Breast epithelium (tissue), 4 donors: ENCODE measurements around the gene SNX20. TPM values are rescaled to one million over a fixed set of nuclear protein-coding genes. Genes with fewer than 3 reads are reported as not detected.

Experiments
- DNase-seq, 2 donors: peaks; one replicate each; pipeline ENCODE4 v3.0.0-alpha.2; 2019; ENCODE audit warnings: low spot score in 2 of 2
- H3K27ac ChIP-seq, 2 donors: fragments of 200-600 bp; sonication (generic) in 1 of 2; one replicate each; pipeline ENCODE4 v1.5.1; 2016 to 2019; ENCODE audit warnings: mild to moderate bottlenecking in 1 of 2
- H3K27me3 ChIP-seq, 2 donors: fragments of 200-600 bp; sonication (generic) in 1 of 2; one replicate each; pipeline versions ENCODE4 v1.5.1 to v1.6.0; 2017 to 2019; ENCODE audit warnings: control low read depth in 1 of 2, mild to moderate bottlenecking in 1 of 2
- H3K36me3 ChIP-seq: fragments of 200-600 bp; one replicate; pipeline ENCODE4 v1.5.1; 2019
- H3K4me1 ChIP-seq, 2 donors: fragments of 200-600 bp; sonication (generic); one replicate each; pipeline ENCODE4 v1.5.1; 2016 to 2019; ENCODE audit warnings: control low read depth in 1 of 2
- H3K4me3 ChIP-seq, 3 donors: fragments of 200-600 bp; sonication (generic); 1 replicate in 2 of 3; 2 replicates in 1 of 3; pipeline ENCODE4 v1.5.1; 2016 to 2019; ENCODE audit warnings: mild to moderate bottlenecking in 3 of 3, moderate library complexity in 2 of 3
- H3K9me3 ChIP-seq, 2 donors: fragments of 200-600 bp; sonication (generic) in 1 of 2; one replicate each; pipeline ENCODE4 v1.5.1; 2016 to 2019; ENCODE audit warnings: control low read depth in 1 of 2
- POLR2A ChIP-seq: fragments of 450-650 bp; IDR thresholded peaks from one replicate; pipeline ENCODE4 v1.6.1; 2016; ENCODE audit warnings: antibody characterized with exemption, mild to moderate bottlenecking, moderate library complexity
- POLR2AphosphoS5 ChIP-seq, 3 donors: sonication (generic); formaldehyde crosslinking; IDR thresholded peaks; one replicate each; pipeline ENCODE4 v1.6.1; 2017; ENCODE audit warnings: antibody characterized with exemption in 3 of 3
- intact Hi-C: fragments of 100-400 bp; cut with DNase I; formaldehyde crosslinking; loops from one replicate; pipeline ENCODE4 v1.15.1; 2023; ENCODE audit warnings: low total_unique reads
- total RNA-seq, 3 donors: library from RNA; depleted of rRNA; stranded (reverse); fragments of >200 nt; gene quantifications; one replicate each; pipeline ENCODE4 v1.1.0, GENCODE V29; 2016
- TF ChIP-seq, protein P1 (sequence below), 3 donors: fragments of 450-650 bp; IDR thresholded peaks; one replicate each; pipeline ENCODE4 v1.5.1; 2016 to 2017; ENCODE audit warnings: antibody characterized with exemption in 3 of 3, mild to moderate bottlenecking in 3 of 3, moderate library complexity in 3 of 3

The SNX20 gene
- total RNA-seq, 3 donors from 2014 or later: 1.3 to 2.9 (median 2.7) TPM

DNA sequence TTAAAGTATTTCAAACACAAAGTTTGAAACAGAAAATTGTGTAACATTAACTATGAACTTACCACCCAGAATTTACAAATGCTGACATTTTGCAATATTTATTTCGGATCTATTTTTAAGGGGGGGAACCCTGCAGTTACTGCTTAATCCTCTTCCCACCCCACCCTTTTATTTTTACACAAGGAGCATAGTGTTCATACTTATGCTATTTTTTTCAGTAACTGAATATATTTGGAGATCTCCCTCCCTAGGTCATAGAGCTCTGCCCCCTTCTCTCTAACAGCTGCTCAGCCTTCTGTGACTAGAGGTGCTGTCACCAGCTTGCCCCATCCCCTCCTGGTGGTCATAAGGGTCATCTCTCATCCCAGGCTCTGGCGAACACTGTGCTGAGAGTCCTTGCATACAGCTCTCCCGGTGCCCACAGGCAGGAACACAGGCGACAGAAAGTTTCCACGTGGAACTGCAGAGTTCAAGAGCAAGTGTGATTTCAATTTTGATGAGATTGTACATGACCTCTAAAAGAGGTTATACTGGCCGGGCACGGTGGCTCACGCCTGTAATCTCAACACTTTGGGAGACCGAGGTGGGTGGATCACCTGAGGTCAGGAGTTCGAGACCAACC is 44.2 kb downstream of the SNX20 start:
- intact Hi-C loops: no loop called here
- Histone ChIP-seq H3K27me3 (no peaks in the 10 kb centered on the region), H3K9me3 (no peaks in the 10 kb centered on the region), H3K27ac (no peak overlapping the region), H3K36me3 (no peaks in the 10 kb centered on the region), H3K4me1 (no peaks in the 10 kb centered on the region), H3K4me3 (no peak overlapping the region)
- DNase-seq: no peak
- TF ChIP-seq POLR2AphosphoS5 (IDR thresholded peaks at IDR 0.05) (no peak), POLR2A (no peak)
- TF ChIP-seq, protein P1, sequence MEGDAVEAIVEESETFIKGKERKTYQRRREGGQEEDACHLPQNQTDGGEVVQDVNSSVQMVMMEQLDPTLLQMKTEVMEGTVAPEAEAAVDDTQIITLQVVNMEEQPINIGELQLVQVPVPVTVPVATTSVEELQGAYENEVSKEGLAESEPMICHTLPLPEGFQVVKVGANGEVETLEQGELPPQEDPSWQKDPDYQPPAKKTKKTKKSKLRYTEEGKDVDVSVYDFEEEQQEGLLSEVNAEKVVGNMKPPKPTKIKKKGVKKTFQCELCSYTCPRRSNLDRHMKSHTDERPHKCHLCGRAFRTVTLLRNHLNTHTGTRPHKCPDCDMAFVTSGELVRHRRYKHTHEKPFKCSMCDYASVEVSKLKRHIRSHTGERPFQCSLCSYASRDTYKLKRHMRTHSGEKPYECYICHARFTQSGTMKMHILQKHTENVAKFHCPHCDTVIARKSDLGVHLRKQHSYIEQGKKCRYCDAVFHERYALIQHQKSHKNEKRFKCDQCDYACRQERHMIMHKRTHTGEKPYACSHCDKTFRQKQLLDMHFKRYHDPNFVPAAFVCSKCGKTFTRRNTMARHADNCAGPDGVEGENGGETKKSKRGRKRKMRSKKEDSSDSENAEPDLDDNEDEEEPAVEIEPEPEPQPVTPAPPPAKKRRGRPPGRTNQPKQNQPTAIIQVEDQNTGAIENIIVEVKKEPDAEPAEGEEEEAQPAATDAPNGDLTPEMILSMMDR (IDR thresholded peaks at IDR 0.05): no peak

DNA sequence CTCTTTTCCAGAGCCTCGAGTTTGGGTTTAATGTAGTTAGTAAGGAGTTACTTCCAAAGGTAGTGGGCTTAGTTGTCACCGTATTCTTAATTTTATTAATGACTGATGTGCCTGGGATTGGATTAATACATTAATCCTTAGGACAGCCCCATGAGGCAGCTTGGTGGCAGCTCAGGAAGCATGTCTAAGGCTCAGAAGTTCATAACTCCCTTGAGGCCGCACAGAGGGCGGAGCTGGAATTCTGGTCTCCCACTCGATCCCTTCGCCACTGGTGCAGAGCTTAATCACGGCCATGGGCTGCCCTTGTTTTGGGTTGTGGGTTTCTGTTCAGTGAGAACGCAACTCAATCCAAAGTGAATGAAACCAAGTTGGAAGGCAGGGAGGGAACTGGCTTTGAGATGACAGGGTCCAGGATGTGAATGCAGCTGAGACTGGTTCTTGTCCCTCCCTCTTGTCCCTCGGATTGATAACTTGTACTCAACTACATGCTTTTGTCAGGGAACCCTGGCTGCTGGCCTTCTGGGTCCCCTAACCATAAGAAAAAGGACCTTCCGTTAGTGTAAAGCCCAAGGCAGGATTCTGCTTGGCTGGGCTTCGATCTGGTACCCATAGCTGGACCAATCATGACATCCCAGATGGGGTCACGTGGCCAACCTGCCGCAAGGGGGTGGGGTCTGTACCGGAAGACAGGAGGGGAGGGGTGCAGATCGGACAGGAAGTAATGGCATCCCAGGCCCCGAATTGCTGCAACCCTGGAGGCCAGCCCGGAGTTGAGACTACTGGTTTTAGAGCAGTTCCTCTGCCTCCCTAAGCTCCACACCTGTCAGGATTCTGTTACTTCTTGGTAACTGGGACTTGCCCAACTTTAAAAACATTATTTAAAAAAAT is 45.4 kb downstream of the SNX20 start:
- intact Hi-C loops: no loop called here
- Histone ChIP-seq H3K4me1 (no peaks in the 10 kb centered on the region), H3K27me3 (no peaks in the 10 kb centered on the region), H3K27ac (no peak overlapping the region), H3K4me3 (no peak overlapping the region), H3K9me3 (no peaks in the 10 kb centered on the region), H3K36me3 (no peaks in the 10 kb centered on the region)
- DNase-seq: no peak
- TF ChIP-seq, protein P1 (IDR thresholded peaks at IDR 0.05): no peak
- TF ChIP-seq POLR2AphosphoS5 (IDR thresholded peaks at IDR 0.05) (no peak), POLR2A (no peak)

- Histone ChIP-seq H3K27me3 (no peaks in the 10 kb centered on the region), H3K36me3 (no peaks in the 10 kb centered on the region), H3K9me3 (no peaks in the 10 kb centered on the region), H3K4me1 (no peaks in the 10 kb centered on the region), H3K27ac (no peak overlapping the region), H3K4me3 (no peak overlapping the region)
- intact Hi-C loops: no loop called here
- TF ChIP-seq POLR2A (no peak), POLR2AphosphoS5 (IDR thresholded peaks at IDR 0.05) (no peak)
- TF ChIP-seq, protein P1 (IDR thresholded peaks at IDR 0.05): no peak
- no peak for DNase-seq
These were observed 46.2 kb downstream of the SNX20 start for GRCh38 chr16:50634947-50635346.

DNA sequence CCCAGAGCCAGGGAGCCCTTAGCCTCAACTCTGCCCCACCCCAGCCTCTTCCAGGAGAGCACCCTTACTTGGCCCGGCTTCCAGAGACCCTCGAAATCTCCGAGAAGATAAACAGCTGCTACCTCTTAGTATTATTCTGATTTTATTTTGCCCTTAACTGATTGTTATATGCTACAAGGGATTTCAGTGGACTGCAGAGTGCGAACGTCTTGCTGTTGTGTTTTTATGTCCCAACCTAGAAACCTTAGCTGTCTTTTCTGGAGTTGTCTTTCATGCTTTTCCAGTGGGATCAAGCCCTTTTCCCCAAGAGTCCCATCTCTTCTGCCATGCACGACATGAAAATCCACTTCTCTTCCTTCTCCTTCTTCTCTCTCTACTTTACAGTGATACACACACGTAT is 47.0 kb downstream of the SNX20 start:
- intact Hi-C loops: no loop called here
- TF ChIP-seq, protein P1 (IDR thresholded peaks at IDR 0.05): no peak
- no peak for TF ChIP-seq POLR2A
- TF ChIP-seq POLR2AphosphoS5 (IDR thresholded peaks at IDR 0.05): no peak
- no peaks in the 10 kb centered on the region for H3K36me3 ChIP-seq

More for the DNA sequence above, 47.0 kb downstream of the SNX20 start:
- Histone ChIP-seq H3K9me3 (no peaks in the 10 kb centered on the region), H3K27ac (no peak overlapping the region), H3K27me3 (no peaks in the 10 kb centered on the region), H3K4me1 (no peaks in the 10 kb centered on the region), H3K4me3 (no peak overlapping the region)
- DNase-seq: no peak
